ENCODE results near the gene MSL1.

- TF ChIP-seq EZH2 (IDR thresholded peaks at IDR 0.05; ENCODE audit: borderline replicate concordance, low read length) = no peak
- TF ChIP-seq, protein P1, sequence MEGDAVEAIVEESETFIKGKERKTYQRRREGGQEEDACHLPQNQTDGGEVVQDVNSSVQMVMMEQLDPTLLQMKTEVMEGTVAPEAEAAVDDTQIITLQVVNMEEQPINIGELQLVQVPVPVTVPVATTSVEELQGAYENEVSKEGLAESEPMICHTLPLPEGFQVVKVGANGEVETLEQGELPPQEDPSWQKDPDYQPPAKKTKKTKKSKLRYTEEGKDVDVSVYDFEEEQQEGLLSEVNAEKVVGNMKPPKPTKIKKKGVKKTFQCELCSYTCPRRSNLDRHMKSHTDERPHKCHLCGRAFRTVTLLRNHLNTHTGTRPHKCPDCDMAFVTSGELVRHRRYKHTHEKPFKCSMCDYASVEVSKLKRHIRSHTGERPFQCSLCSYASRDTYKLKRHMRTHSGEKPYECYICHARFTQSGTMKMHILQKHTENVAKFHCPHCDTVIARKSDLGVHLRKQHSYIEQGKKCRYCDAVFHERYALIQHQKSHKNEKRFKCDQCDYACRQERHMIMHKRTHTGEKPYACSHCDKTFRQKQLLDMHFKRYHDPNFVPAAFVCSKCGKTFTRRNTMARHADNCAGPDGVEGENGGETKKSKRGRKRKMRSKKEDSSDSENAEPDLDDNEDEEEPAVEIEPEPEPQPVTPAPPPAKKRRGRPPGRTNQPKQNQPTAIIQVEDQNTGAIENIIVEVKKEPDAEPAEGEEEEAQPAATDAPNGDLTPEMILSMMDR (IDR thresholded peaks at IDR 0.05; ENCODE audit: low read length) = no peak
These were observed 26.3 kb upstream of the MSL1 start for GRCh38 chr17:40095351-40095943.
